SK-N-SH treated with all-trans-retinoic acid at 6 μM for 48 hours (cell line): Measurements from ENCODE around the gene CCDC170.

ENCODE experiments used
- CSDC2 ChIP-seq: fragments of 250-450 bp; sonication (Bioruptor Pico); IDR thresholded peaks from 2 replicates; pipeline ENCODE4 v1.5.0; 2020; ENCODE audit warnings: mild to moderate bottlenecking, moderate library complexity
- CSRNP3 ChIP-seq: fragments of 250-450 bp; sonication (Bioruptor Pico); IDR thresholded peaks from 2 replicates; pipeline ENCODE4 v1.5.1; 2021; ENCODE audit warnings: mild to moderate bottlenecking, moderate library complexity
- ESRRG ChIP-seq: fragments of 250-450 bp; sonication (Bioruptor Pico); IDR thresholded peaks from 2 replicates; pipeline ENCODE4 v1.6.1; 2021; ENCODE audit warnings: mild to moderate bottlenecking
- ISL1 ChIP-seq: fragments of 250-450 bp; sonication (Bioruptor Pico); IDR thresholded peaks from 2 replicates; pipeline ENCODE4 v2.1.2; 2022; ENCODE audit warnings: mild to moderate bottlenecking, moderate library complexity
- PATZ1 ChIP-seq: fragments of 250-450 bp; sonication (Bioruptor Pico); IDR thresholded peaks from 2 replicates; pipeline ENCODE4 v1.8.0; 2020; ENCODE audit warnings: mild to moderate bottlenecking, moderate library complexity, borderline replicate concordance
- POU6F1 ChIP-seq: fragments of 250-450 bp; sonication (Bioruptor Pico); IDR thresholded peaks from 2 replicates; pipeline ENCODE4 v1.8.0; 2021; ENCODE audit warnings: low read depth, mild to moderate bottlenecking, moderate library complexity, borderline replicate concordance
- ZFP3 ChIP-seq: fragments of 250-450 bp; sonication (Bioruptor Pico); IDR thresholded peaks from 2 replicates; pipeline ENCODE4 v1.5.0; 2020; ENCODE audit warnings: mild to moderate bottlenecking, moderate library complexity
- ZNF565 ChIP-seq: fragments of 450-650 bp; formaldehyde crosslinking; conservative IDR thresholded peaks from 2 replicates; pipeline ENCODE4 v1.5.0; 2020; ENCODE audit warnings: low read depth, mild to moderate bottlenecking, moderate library complexity

- TF ChIP-seq ISL1 (CRISPR knock-in tag) (no peak), PATZ1 (CRISPR knock-in tag) (no peak), CSRNP3 (CRISPR knock-in tag) (no peak), ZNF565 (CRISPR knock-in tag) (no peak), ESRRG (no peak), ZFP3 (CRISPR knock-in tag) (no peak), POU6F1 (CRISPR knock-in tag) (no peak), CSDC2 (CRISPR knock-in tag) (no peak)
Observed at GRCh38 chr6:151665329-151665728, 171.5 kb downstream of the CCDC170 start.
